Brain microvascular endothelial cell (primary cell): ENCODE measurements around the gene PEAK1.
"Not testable (repeated sequence)": the region's sequence is repeated elsewhere in the genome, so short reads cannot be mapped to it uniquely, and the experiment has no call there.

Experiments
- DNase-seq: peaks from one replicate; pipeline ENCODE4 v3.0.0-alpha.2; 2020
- H3K27ac ChIP-seq: fragments of 250-450 bp; sonication (Bioruptor Pico); 2 replicates; pipeline ENCODE4 v1.5.1; 2020; ENCODE audit warnings: mild to moderate bottlenecking, moderate library complexity
- H3K27me3 ChIP-seq: fragments of 250-450 bp; sonication (Bioruptor Pico); replicated peaks from 2 replicates; pipeline ENCODE4 v1.5.1; 2020; ENCODE audit warnings: mild to moderate bottlenecking
- H3K36me3 ChIP-seq: fragments of 250-450 bp; sonication (Bioruptor Pico); replicated peaks from 2 replicates; pipeline ENCODE4 v1.5.1; 2020; ENCODE audit warnings: mild to moderate bottlenecking
- H3K4me3 ChIP-seq: 2 replicates; pipeline ENCODE4 v1.5.1; 2011; ENCODE audit warnings: low read depth, mild to moderate bottlenecking, control low read depth, low read length, moderate library complexity
- in situ Hi-C: cut with HindIII; loops from 2 replicates; pipeline ENCODE4 v1.10.0; 2017; ENCODE audit warnings: low sequenced_read_pairs, low pct_ligation_motif_present
- TF ChIP-seq, protein P1 (sequence below): IDR thresholded peaks from 2 replicates; pipeline ENCODE4 v1.5.1; 2011; ENCODE audit warnings: low read depth, mild to moderate bottlenecking, moderate library complexity, low read length, control low read depth, inconsistent platforms; ENCODE audit errors: missing control alignments

PEAK1 gene

DNA sequence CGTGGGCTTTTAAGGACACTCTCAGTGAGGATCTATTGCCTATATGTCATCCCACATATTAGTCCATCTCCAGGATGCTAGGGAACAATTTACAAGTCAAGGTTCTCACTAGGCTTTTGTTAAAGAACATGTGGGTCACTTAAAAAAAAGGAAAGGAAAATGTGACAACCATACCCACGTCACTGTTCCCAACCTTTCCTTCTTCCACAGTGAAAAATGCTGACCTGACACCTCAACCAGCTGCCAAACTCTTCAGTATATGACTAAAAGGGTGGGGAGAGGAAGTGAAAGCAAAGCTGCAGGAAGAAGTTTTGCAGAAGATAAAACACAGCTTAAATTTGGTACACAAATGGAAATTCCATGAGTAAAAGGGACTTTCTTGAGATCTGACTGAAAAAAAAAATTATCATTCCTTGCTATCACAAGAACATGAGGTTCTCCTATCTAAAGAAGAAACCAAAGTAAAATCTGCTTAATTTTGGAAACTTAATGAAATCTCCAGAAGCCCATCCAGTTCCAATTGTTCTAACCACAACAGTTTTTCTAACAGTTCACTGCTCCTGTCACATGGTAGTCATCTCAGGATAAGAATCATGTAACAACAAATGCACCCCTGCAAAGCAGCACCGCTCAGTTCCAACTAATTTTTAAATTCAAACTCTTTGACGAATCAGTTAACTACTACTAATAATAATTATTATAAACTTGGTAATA, 232.0 kb downstream of the PEAK1 start:
- H3K27me3 ChIP-seq = no peaks in the 10 kb centered on the region
- H3K4me3 ChIP-seq = no peak overlapping the region
- peak overlapping the region; percentile 42 for H3K27ac ChIP-seq
- in situ Hi-C loops = no loop called here
- no peaks in the 10 kb centered on the region for H3K36me3 ChIP-seq
- TF ChIP-seq, protein P1, sequence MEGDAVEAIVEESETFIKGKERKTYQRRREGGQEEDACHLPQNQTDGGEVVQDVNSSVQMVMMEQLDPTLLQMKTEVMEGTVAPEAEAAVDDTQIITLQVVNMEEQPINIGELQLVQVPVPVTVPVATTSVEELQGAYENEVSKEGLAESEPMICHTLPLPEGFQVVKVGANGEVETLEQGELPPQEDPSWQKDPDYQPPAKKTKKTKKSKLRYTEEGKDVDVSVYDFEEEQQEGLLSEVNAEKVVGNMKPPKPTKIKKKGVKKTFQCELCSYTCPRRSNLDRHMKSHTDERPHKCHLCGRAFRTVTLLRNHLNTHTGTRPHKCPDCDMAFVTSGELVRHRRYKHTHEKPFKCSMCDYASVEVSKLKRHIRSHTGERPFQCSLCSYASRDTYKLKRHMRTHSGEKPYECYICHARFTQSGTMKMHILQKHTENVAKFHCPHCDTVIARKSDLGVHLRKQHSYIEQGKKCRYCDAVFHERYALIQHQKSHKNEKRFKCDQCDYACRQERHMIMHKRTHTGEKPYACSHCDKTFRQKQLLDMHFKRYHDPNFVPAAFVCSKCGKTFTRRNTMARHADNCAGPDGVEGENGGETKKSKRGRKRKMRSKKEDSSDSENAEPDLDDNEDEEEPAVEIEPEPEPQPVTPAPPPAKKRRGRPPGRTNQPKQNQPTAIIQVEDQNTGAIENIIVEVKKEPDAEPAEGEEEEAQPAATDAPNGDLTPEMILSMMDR = no peak
- DNase-seq = peak; percentile 45

DNA sequence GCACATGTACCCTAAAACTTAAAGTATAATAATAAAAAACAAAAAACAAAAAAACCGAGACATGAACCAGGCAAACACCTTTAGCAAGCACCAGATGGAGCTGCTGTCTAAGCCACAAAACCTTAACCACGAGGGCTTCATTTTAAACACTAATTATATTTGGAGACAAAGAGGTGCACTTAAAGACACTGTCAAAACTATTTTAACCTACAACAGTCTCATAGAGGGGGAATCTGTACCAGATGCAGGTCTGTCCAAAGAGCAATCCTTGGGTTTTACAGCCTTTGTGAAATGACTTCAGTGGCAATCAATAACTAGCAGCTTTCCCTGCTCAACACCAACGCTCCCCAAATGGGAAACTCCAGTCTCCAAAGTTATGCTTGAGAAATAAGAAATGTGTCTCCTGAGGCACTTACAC, 233.3 kb downstream of the PEAK1 start:
- in situ Hi-C loops = no loop called here
- no peak overlapping the region for H3K4me3 ChIP-seq
- H3K36me3 ChIP-seq = no peaks in the 10 kb centered on the region
- no peak for DNase-seq
- TF ChIP-seq, protein P1 = peak; percentile 70
- no peak overlapping the region for H3K27ac ChIP-seq
- H3K27me3 ChIP-seq = no peaks in the 10 kb centered on the region

GRCh38 chr15:77185242-77185785, 234.6 kb downstream of the PEAK1 start:
- Histone ChIP-seq H3K4me3 (no peak overlapping the region), H3K36me3 (peaks cover 7% of the 10 kb centered on the region), H3K27me3 (no peaks in the 10 kb centered on the region), H3K27ac (no peak overlapping the region)
- TF ChIP-seq, protein P1 = no peak
- in situ Hi-C loops = no loop called here
- no peak for DNase-seq

GRCh38 chr15:77184352-77184751, 235.6 kb downstream of the PEAK1 start:
- DNase-seq, H3K4me3 ChIP-seq, H3K27me3 ChIP-seq, H3K27ac ChIP-seq, in situ Hi-C loops: not testable (repeated sequence)
- peaks cover 16% of the 10 kb centered on the region for H3K36me3 ChIP-seq

DNA sequence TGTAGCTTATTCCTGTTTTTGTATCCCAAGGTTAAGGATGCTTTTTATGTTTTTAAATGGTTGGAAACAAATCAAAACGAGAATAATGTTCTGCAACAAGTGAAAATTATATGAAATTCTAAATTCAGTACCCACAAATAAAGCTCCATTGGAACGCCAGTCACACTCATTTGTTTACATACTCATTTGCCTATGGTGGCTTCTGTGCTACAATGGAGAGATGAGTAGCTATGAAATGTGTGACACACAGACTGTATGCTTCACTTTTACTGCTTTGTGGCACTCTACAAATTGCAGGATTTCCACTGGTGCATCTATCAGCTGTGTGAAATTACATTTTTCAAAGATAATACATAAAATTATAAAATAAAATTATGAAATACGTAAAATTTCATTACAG, 236.8 kb downstream of the PEAK1 start:
- Histone ChIP-seq H3K4me3 (no peak overlapping the region), H3K36me3 (peaks cover 22% of the 10 kb centered on the region), H3K27ac (no peak overlapping the region), H3K27me3 (no peaks in the 10 kb centered on the region)
- DNase-seq = no peak
- TF ChIP-seq, protein P1 = no peak
- in situ Hi-C loops = no loop called here

DNA sequence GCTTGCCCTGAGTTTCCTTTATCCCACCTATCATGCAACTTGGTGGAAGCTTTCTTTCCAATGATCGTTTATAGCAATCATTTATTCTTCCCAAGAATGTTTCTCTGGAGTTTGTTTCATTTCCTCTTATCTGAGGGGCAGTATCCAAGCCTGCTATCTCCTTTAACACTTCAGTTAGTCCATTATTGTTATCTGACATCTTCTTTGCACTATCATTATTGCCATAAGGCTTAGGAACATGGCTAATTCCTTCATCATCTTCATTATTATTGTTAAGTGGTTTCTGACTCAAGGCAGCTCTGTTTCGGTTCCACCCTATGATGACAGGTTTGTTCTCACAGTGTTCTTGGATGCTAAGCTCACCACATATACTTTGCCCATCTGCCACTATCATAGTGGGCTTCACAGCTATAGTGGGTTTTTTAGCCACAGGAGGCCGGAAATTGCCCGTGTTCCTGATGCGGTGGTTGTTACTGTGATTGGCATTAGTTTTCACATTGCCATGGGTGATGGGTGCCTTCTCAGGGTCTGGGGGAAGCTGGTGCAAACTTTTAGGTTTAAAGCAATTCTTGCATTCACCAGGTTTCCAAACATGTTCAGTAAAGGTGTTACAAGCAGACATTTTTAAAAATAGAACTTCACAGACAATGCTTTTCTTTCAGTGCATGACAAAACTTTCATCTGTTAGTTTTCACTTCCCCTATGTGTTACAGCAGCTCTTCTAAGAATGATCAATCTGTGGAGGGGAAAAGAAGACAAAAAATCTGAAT, 238.4 kb downstream of the PEAK1 start:
- TF ChIP-seq, protein P1 = no peak
- Histone ChIP-seq H3K27ac (no peak overlapping the region), H3K4me3 (no peak overlapping the region), H3K36me3 (peaks cover 22% of the 10 kb centered on the region), H3K27me3 (no peaks in the 10 kb centered on the region)
- in situ Hi-C loops = no loop called here
- DNase-seq = no peak
